Ovary (tissue), 9 donors: Measurements from ENCODE around the gene MX2. TPM values are rescaled to one million over a fixed set of nuclear protein-coding genes. Genes with fewer than 3 reads are reported as not detected.

ENCODE experiments used
- DNase-seq, 5 donors: peaks; one replicate each; pipeline ENCODE4 v3.0.0-alpha.2; 2019 to 2020
- H3K27ac ChIP-seq, 2 donors: fragments of 200-600 bp; one replicate each; pipeline versions ENCODE4 v1.5.1 to v1.8.0; 2019 to 2022
- H3K27me3 ChIP-seq: fragments of 200-600 bp; one replicate; pipeline ENCODE4 v1.8.0; 2022
- H3K36me3 ChIP-seq: fragments of 200-600 bp; sonication (generic); one replicate; pipeline ENCODE4 v1.5.1; 2019
- H3K4me1 ChIP-seq: one replicate; pipeline ENCODE4 v1.8.1; 2013; ENCODE audit warnings: mild to moderate bottlenecking, moderate library complexity; ENCODE audit not compliant: insufficient read depth
- H3K4me3 ChIP-seq: fragments of 200-600 bp; sonication (generic); one replicate; pipeline ENCODE4 v1.5.1; 2017
- H3K9me3 ChIP-seq, 2 donors: fragments of 200-600 bp in 1 of 2; sonication (generic) in 1 of 2; one replicate each; pipeline versions ENCODE4 v1.5.1 to v1.8.1; 2013 to 2019; ENCODE audit warnings: mild to moderate bottlenecking in 1 of 2, moderate library complexity in 1 of 2
- EP300 ChIP-seq: sonication (generic); formaldehyde crosslinking; IDR thresholded peaks from one replicate; pipeline ENCODE4 v1.6.1; 2017; ENCODE audit warnings: antibody characterized with exemption
- POLR2A ChIP-seq: fragments of 450-650 bp; IDR thresholded peaks from one replicate; pipeline ENCODE4 v1.6.1; 2017; ENCODE audit warnings: antibody characterized with exemption, mild to moderate bottlenecking, moderate library complexity
- WGBS, 3 donors: extraction: QIAGEN DNeasy Blood & Tissue Kit in 1 of 3; methylation state at CpG; one replicate each; pipeline versions ENCODE4 v1.1.5 to v1.1.7; 2013 to 2017; 5-methylcytosine and 5-hydroxymethylcytosine counted together
- intact Hi-C, 4 donors: fragments of 100-400 bp; cut with DNase I; formaldehyde crosslinking; loops; one replicate each; pipeline versions ENCODE4 v1.11.0 to v1.15.1; 2022 to 2023
- polyA plus RNA-seq, 2 donors: library from polyadenylated mRNA; stranded (reverse); fragments of 200-250 nt in 1 of 2; fragments of 350-450 nt in 1 of 2; fragmentation: Illumina TruSeq in 1 of 2; extraction: RNeasy Lipid Tissue Mini Kit (QIAGEN cat#74804) in 1 of 2; gene quantifications; one replicate each; pipeline ENCODE4 v1.2.3, GENCODE V29; 2013 to 2014
- total RNA-seq, 7 donors: library from RNA; depleted of rRNA in 2 of 7; stranded (reverse); fragments of >200 nt in 2 of 7; fragmentation: NEBNext Ultra II Directional in 3 of 7; extraction: Animal tissue kit (Norgen Biotek cat#: 25700) in 3 of 7; gene quantifications; one replicate each; pipeline versions ENCODE4 v1.1.0 to v1.2.4, GENCODE V29; 2016 to 2023
- TF ChIP-seq, protein P1 (sequence below), 3 donors: fragments of 450-650 bp in 2 of 3; fragments of 200-600 bp in 1 of 3; IDR thresholded peaks; one replicate each; pipeline versions ENCODE4 v1.5.1 to v1.8.0; 2016 to 2022; ENCODE audit warnings: antibody characterized with exemption in 3 of 3, mild to moderate bottlenecking in 1 of 3
- donor health status: DM: no; HTN: no; CAD: no; lungs with moderate emphysema.
- donor health status: DM: no; HTN: no; CAD: no.
- donor health status: Bipolar disorder and iron deficiency.
- donor health status: DM: yes; HTN: yes; CAD: no.
- donor health status: DM: no; HTN: no; CAD: no.
- donor health status: DM: yes; HTN: yes; CAD: no.

Gene MX2
- total and polyA plus RNA-seq, 9 donors = 2.6 to 34.6 (median 5.1) TPM

DNA sequence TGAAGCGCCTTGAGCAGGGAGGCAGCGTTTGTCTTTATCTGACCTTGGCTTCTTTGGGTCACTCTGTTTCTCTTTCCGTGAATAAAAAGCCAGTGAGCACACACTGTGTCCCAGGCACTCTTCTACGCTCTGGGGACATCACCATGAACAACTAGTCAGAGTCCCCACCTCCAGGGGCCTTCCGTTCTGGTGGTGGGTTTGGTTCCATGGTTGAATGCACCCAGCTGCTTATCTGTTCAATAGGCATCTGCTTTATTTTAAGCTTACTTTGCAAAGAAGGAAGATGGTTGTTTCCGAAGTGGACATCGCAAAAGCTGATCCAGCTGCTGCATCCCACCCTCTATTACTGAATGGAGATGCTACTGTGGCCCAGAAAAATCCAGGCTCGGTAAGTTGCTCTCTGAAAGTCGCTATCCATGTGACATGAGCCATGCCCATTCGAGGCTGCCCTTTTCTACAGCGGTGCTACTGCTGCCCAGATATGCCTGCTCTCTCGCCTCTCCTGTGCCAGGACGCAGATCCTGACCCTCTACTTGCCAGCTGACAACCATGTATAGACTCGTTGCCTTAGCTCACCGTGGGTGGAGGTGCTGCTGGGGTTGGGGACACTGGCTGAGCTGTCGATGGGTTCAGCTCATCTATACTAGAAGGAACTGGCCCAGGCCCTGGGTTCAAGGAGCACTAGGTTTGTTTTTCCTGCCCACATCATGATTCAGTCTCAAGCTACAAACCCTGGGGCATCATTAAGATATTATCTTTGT, 70.1 kb downstream of the MX2 start:
- intact Hi-C loops = no loop called here
- Histone ChIP-seq H3K36me3 (no peaks in the 10 kb centered on the region), H3K4me3 (no peak overlapping the region), H3K4me1 (no peaks in the 10 kb centered on the region), H3K27me3 (no peaks in the 10 kb centered on the region), H3K27ac (no peak overlapping the region), H3K9me3 (no peaks in the 10 kb centered on the region)
- no peak for TF ChIP-seq POLR2A
- no peak for TF ChIP-seq EP300
- TF ChIP-seq, protein P1, sequence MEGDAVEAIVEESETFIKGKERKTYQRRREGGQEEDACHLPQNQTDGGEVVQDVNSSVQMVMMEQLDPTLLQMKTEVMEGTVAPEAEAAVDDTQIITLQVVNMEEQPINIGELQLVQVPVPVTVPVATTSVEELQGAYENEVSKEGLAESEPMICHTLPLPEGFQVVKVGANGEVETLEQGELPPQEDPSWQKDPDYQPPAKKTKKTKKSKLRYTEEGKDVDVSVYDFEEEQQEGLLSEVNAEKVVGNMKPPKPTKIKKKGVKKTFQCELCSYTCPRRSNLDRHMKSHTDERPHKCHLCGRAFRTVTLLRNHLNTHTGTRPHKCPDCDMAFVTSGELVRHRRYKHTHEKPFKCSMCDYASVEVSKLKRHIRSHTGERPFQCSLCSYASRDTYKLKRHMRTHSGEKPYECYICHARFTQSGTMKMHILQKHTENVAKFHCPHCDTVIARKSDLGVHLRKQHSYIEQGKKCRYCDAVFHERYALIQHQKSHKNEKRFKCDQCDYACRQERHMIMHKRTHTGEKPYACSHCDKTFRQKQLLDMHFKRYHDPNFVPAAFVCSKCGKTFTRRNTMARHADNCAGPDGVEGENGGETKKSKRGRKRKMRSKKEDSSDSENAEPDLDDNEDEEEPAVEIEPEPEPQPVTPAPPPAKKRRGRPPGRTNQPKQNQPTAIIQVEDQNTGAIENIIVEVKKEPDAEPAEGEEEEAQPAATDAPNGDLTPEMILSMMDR (IDR thresholded peaks at IDR 0.05) = no peak
- WGBS, 3 donors = 81 to 89% (median 87%) methylated on average over 16 of the region's 16 CpGs
- no peak for DNase-seq

DNA sequence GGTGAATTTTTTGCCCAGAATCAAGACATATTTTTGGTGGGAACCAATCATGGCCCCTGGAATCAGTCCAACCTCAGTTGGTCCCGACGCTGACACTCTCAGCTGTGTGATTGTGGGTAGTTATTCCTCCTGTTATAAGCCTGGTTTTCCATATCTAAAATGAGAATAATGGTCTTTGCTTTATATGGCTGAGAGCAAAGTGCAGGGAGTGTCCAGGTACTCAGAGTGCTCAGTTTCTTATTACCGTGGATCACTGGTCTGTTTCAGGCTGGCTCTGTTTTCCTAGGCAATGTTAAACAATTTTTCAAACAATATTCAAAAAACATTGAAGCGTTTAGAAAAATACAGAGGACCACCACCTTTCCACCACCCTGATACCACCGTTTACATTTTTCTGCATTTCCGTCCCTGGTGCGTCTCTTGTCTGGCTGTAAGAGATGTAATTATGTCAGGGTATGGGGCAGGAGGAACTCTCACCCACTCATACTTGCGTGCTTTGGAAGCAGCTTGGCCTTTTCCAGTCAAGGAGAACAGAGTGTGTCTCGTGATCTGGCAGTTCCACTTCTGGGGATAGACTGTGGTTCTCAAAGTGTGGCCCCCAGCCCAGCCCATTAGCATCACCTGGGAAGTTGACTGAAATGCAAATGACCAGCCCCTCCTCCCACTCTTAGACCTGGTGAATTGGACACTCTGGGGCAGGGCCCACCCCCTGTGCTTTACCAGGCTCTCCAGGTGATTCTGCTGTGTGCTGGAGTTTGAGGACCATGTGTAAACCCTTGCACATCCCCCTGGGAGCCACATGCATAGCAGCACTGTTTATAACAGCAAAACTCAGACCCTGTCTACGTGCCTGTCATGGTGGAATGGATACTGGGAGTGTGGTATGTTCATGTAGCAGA, 71.0 kb downstream of the MX2 start:
- Histone ChIP-seq H3K36me3 (no peaks in the 10 kb centered on the region), H3K4me3 (no peak overlapping the region), H3K27ac (no peak overlapping the region), H3K9me3 (no peaks in the 10 kb centered on the region), H3K27me3 (no peaks in the 10 kb centered on the region), H3K4me1 (no peaks in the 10 kb centered on the region)
- DNase-seq = no peak
- intact Hi-C loops = no loop called here
- TF ChIP-seq, protein P1 (IDR thresholded peaks at IDR 0.05) = no peak
- TF ChIP-seq POLR2A (no peak), EP300 (no peak)
- 75 to 96% (median 77%) methylated on average over 10 of the region's 10 CpGs for WGBS, 3 donors

DNA sequence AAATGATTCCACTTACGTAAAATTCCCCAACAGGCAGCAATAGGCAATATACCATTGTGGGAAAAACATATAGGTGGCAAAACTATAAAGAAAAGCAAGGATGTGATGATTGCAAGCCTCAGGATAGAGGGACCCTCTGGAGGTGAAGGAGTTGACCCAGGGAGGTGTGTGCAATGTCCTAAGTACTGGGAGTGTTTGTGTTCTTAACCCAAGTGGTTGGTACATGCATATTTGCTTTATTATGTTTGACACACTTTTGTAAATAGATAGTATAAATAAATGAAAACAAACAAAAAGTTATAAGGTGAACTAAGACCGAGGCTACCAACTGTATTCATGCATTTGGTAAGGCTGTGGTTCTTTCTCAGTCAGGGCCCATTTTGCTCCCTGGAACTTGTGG, 71.7 kb downstream of the MX2 start:
- Histone ChIP-seq H3K4me1 (no peaks in the 10 kb centered on the region), H3K9me3 (no peaks in the 10 kb centered on the region), H3K4me3 (no peak overlapping the region), H3K27me3 (no peaks in the 10 kb centered on the region), H3K36me3 (no peaks in the 10 kb centered on the region), H3K27ac (no peak overlapping the region)
- intact Hi-C loops = no loop called here
- TF ChIP-seq EP300 (no peak), POLR2A (no peak)
- TF ChIP-seq, protein P1 (IDR thresholded peaks at IDR 0.05) = no peak
- WGBS, 3 donors = 96 to 97% (median 96%) methylated on average over 2 of the region's 2 CpGs
- DNase-seq = no peak

DNA sequence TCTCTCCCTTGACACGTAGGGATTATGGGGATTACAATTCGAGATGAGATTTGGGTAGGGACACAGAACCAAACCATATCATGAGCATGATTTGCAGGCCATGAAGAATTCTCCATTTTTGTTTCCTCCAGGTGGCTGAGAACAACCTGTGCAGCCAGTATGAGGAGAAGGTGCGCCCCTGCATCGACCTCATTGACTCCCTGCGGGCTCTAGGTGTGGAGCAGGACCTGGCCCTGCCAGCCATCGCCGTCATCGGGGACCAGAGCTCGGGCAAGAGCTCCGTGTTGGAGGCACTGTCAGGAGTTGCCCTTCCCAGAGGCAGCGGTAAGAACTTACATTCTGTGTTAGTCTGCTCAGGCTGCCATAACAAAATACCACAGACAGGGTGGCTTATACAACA, 73.9 kb downstream of the MX2 start:
- H3K9me3 ChIP-seq = no peaks in the 10 kb centered on the region
- H3K36me3 ChIP-seq = no peaks in the 10 kb centered on the region
- H3K27ac ChIP-seq = no peak overlapping the region
- no peak for DNase-seq
- TF ChIP-seq EP300 (no peak), POLR2A (no peak)
- TF ChIP-seq, protein P1 (IDR thresholded peaks at IDR 0.05) = no peak
- no peak overlapping the region for H3K4me3 ChIP-seq
- H3K27me3 ChIP-seq = no peaks in the 10 kb centered on the region
- no peaks in the 10 kb centered on the region for H3K4me1 ChIP-seq
- intact Hi-C loops = no loop called here
- 95 to 98% (median 97%) methylated on average over 11 of the region's 11 CpGs for WGBS, 3 donors
